H1 (cell line): ENCODE measurements around the gene RRBP1. TPM values are rescaled to one million over a fixed set of nuclear protein-coding genes. Genes with fewer than 3 reads are reported as not detected.

Experiments
- BACH1 ChIP-seq: IDR thresholded peaks from 2 replicates; pipeline ENCODE4 v1.6.1; 2012; ENCODE audit warnings: low read length, improper control_type of control experiment
- GTF2F1 ChIP-seq: IDR thresholded peaks from 2 replicates; pipeline ENCODE4 v1.6.1; 2012; ENCODE audit warnings: low read depth, low read length, improper control_type of control experiment, borderline replicate concordance
- HDAC2 ChIP-seq, 2 experiments: fragments of 300-600 bp in 1 of 2; sonication (generic) in 1 of 2; IDR thresholded peaks; 2 replicates each; pipeline ENCODE4 v1.6.1; 2011 to 2012; ENCODE audit warnings: low read depth in 2 of 2, low read length in 2 of 2, mild to moderate bottlenecking in 2 of 2, moderate library complexity in 2 of 2, borderline replicate concordance in 1 of 2, inconsistent platforms in 1 of 2
- JUN ChIP-seq: IDR thresholded peaks from 2 replicates; pipeline ENCODE4 v1.6.1; 2011; ENCODE audit warnings: low read depth, mild to moderate bottlenecking, improper control_type of control experiment, low read length
- JUND ChIP-seq: IDR thresholded peaks from 2 replicates; pipeline ENCODE4 v1.6.1; 2011; ENCODE audit warnings: mild to moderate bottlenecking, improper control_type of control experiment, low read length
- POLR2AphosphoS5 ChIP-seq: IDR thresholded peaks from 2 replicates; pipeline ENCODE4 v1.6.1; 2011; ENCODE audit warnings: low read depth, low read length
- polyA plus RNA-seq, 7 experiments: library from polyadenylated mRNA; depleted of rRNA in 3 of 7; stranded (reverse) in 5 of 7; unstranded in 2 of 7; fragments of >200 nt in 5 of 7; fragments of 200-250 nt in 2 of 7; gene quantifications; 1 replicate in 5 of 7; 2 replicates in 1 of 7; 4 replicates in 1 of 7; pipeline versions ENCODE4 v1.2.1 to v1.2.3, GENCODE V29; 2011 to 2013; ENCODE audit warnings: missing spikeins in 2 of 7, mixed read lengths in 2 of 7
- total RNA-seq: library from RNA; stranded (reverse); fragmentation: NEBNext Ultra II Directional; extraction: Animal tissue kit (Norgen Biotek cat#: 25700); gene quantifications from 2 replicates; pipeline ENCODE4 v1.2.1, GENCODE V29; 2021

The RRBP1 gene
- total and polyA plus RNA-seq, 2 of the 8 experiments (the other 6 are each of a cell fraction or from before 2014, with no cell fraction given) = 15.9 to 157 TPM

- no peak for TF ChIP-seq JUN
- no peak for TF ChIP-seq GTF2F1
- no peak for TF ChIP-seq JUND
- no peak for TF ChIP-seq POLR2AphosphoS5
- TF ChIP-seq HDAC2 (IDR thresholded peaks at IDR 0.05; ENCODE audit: borderline replicate concordance in 1 of 2, low read depth in 2 of 2, low read length in 2 of 2) = no peak
- TF ChIP-seq BACH1 = no peak
- TF ChIP-seq, all 59 proteins: peak for 0
Observed at GRCh38 chr20:17662333-17663039, 19.6 kb downstream of the RRBP1 start (continued).
